Natural killer cell treated with Interleukin-12 subunit alpha and Interleukin-12 subunit beta and Interleukin-15 and Interleukin-18, amount 100 ng/mL, for 72 hours (primary cell): ENCODE measurements around the gene CUX1. TPM values are rescaled to one million over a fixed set of nuclear protein-coding genes. Genes with fewer than 3 reads are reported as not detected.

Experiments
- ATAC-seq, 2 donors: fragments of 150-1000 bp; cut with Tn5 transposase in 1 of 2; sonication (Bioruptor Pico), chemical (Tn5 transposase) in 1 of 2; 2 replicates each; pipeline ENCODE4 v1.10.0; 2021
- DNase-seq: peaks from one replicate; pipeline ENCODE4 v3.0.0; 2022; ENCODE audit warnings: low spot score
- H3K27ac Mint-ChIP-seq, 2 donors: 1 replicate in 1 of 2; 2 replicates in 1 of 2; pipeline ENCODE4 v1.8.0; 2022; ENCODE audit warnings: mixed read lengths in 2 of 2, mild to moderate bottlenecking in 1 of 2, moderate library complexity in 1 of 2
- H3K27me3 Mint-ChIP-seq, 2 donors: 1 replicate in 1 of 2; 2 replicates in 1 of 2; pipeline ENCODE4 v1.8.0; 2022; ENCODE audit warnings: mixed read lengths in 2 of 2
- H3K36me3 Mint-ChIP-seq: one replicate; pipeline ENCODE4 v1.8.0; 2022; ENCODE audit warnings: mixed read lengths
- H3K4me1 Mint-ChIP-seq, 2 donors: 1 replicate in 1 of 2; 2 replicates in 1 of 2; pipeline ENCODE4 v1.8.0; 2022; ENCODE audit warnings: low read depth in 2 of 2, mixed read lengths in 2 of 2, mild to moderate bottlenecking in 1 of 2
- H3K4me3 Mint-ChIP-seq: one replicate; pipeline ENCODE4 v1.8.0; 2022; ENCODE audit warnings: mixed read lengths
- H3K9me3 Mint-ChIP-seq: 2 replicates; pipeline ENCODE4 v1.8.0; 2022; ENCODE audit warnings: mixed read lengths
- total RNA-seq, 2 donors: library from RNA; stranded (reverse); gene quantifications; one replicate each; pipeline ENCODE4 v1.2.3, GENCODE V29; 2022

Gene CUX1, protein sequence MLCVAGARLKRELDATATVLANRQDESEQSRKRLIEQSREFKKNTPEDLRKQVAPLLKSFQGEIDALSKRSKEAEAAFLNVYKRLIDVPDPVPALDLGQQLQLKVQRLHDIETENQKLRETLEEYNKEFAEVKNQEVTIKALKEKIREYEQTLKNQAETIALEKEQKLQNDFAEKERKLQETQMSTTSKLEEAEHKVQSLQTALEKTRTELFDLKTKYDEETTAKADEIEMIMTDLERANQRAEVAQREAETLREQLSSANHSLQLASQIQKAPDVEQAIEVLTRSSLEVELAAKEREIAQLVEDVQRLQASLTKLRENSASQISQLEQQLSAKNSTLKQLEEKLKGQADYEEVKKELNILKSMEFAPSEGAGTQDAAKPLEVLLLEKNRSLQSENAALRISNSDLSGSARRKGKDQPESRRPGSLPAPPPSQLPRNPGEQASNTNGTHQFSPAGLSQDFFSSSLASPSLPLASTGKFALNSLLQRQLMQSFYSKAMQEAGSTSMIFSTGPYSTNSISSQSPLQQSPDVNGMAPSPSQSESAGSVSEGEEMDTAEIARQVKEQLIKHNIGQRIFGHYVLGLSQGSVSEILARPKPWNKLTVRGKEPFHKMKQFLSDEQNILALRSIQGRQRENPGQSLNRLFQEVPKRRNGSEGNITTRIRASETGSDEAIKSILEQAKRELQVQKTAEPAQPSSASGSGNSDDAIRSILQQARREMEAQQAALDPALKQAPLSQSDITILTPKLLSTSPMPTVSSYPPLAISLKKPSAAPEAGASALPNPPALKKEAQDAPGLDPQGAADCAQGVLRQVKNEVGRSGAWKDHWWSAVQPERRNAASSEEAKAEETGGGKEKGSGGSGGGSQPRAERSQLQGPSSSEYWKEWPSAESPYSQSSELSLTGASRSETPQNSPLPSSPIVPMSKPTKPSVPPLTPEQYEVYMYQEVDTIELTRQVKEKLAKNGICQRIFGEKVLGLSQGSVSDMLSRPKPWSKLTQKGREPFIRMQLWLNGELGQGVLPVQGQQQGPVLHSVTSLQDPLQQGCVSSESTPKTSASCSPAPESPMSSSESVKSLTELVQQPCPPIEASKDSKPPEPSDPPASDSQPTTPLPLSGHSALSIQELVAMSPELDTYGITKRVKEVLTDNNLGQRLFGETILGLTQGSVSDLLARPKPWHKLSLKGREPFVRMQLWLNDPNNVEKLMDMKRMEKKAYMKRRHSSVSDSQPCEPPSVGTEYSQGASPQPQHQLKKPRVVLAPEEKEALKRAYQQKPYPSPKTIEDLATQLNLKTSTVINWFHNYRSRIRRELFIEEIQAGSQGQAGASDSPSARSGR (N-terminal part only)
- total RNA-seq, result 10 to 100 TPM; 25.2 to 28.5 TPM

DNA sequence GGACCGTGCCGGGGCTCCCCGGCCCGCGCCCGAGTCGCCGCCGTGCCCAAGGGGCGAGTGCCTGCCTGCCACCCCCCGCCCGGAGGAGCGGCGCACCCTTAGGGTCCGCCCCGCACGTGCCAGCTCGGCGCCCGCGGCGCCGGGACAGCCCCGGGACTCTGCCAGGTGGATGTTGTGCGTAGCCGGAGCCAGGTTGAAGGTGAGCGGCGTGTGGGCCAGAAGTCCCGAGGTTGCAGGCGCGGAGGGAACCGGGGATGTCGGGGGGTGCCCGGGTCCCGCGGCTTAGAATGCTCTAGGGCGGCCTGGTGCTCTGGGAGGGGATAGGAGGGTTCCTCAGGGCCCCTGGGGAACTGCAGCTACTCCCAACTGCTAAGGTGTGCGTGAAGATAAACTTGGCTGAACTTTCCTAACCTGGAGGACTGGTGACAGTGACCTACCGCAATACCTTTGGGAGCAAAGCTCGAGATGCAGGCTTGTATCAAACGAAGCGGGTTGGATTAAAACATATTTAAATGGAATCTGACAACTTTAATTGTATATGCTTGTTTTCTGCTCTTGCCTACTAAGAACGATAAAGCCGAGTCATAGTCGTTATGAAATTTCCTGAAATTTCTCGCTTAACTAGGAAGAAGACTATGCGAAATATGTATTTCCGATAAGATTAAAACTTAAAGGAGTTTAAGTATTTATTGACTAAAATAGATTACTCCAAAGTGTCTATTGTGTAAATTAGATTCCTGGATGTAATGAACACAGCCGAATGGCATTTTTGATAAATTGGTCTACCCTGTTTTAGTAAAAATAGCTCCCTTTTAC, at the start of gene CUX1:
Gene CUX1 (plus strand): TSS at position 156 of the 816 bp plus-strand sequence. CDS start 14 bp downstream, at position 170.
- H3K4me1 Mint-ChIP-seq, result peaks cover 12 to 15% of the 10 kb centered on the region in 2 donors
- DNase-seq (peak; percentile 62), ATAC-seq (no peak)
- H3K4me3 Mint-ChIP-seq, result peak within 1 kb of the TSS; percentile 62
- no peaks in the 10 kb centered on the region for H3K36me3 Mint-ChIP-seq
- H3K9me3 Mint-ChIP-seq, result no peaks in the 10 kb centered on the region
- peak within 1 kb of the TSS; percentile 19 to 30 for H3K27ac Mint-ChIP-seq
- peaks cover 0 to 2% of the 10 kb centered on the region in 2 donors for H3K27me3 Mint-ChIP-seq

DNA sequence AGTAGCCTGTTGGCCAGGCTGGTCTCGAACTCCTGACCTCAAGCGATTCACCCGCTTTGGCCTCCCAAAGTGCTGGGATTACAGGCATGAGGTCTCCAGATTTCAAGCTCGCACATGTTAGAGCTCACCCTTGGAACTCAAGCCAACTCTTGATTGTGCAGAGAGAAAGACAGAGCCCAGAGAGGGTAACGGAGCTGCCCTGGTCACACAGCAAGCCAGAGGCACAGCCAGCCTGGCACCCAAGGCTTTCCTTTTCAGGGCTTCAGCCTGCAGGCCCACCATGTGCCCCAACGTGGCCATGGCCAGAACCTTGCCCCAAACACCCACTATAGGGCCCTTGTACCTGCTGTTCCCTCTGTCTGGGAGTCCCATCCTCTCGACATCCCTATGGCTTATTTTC, 49.1 kb upstream of the CUX1 start:
- Mint-ChIP-seq H3K9me3 (no peaks in the 10 kb centered on the region), H3K4me1 (no peaks in the 10 kb centered on the region), H3K27me3 (peaks cover 12 to 20% of the 10 kb centered on the region in 2 donors), H3K27ac (no peak overlapping the region), H3K4me3 (no peak overlapping the region), H3K36me3 (no peaks in the 10 kb centered on the region)
- ATAC-seq, result no peak
- DNase-seq, result no peak

DNA sequence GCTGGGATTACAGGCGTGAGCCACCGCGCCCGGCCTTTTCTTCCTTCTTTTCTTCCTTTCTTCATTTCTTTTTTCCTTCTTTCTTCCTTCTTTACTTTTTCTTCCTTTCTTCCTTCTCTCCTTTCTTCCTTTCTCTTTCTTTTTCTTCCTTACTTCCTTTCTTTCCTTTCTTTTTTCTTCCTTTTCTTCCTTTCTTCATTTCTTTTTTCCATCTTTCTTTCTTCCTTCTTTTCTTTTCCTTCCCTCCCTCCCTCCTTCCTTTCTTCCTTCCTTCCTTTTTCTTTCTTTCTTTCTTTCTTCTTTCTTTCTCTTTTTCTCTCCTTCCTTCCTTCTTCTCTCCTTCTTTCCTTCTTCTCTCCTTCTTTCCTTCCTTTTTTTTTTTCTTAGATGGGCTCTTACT, 47.0 kb upstream of the CUX1 start:
- Mint-ChIP-seq H3K4me1 (no peaks in the 10 kb centered on the region), H3K36me3 (no peaks in the 10 kb centered on the region), H3K9me3 (no peaks in the 10 kb centered on the region), H3K4me3 (no peak overlapping the region), H3K27me3 (peaks cover 15 to 26% of the 10 kb centered on the region in 2 donors), H3K27ac (peak overlapping the region in 1 of 2 donors; percentile 42)
- no peak for ATAC-seq
- no peak for DNase-seq

DNA sequence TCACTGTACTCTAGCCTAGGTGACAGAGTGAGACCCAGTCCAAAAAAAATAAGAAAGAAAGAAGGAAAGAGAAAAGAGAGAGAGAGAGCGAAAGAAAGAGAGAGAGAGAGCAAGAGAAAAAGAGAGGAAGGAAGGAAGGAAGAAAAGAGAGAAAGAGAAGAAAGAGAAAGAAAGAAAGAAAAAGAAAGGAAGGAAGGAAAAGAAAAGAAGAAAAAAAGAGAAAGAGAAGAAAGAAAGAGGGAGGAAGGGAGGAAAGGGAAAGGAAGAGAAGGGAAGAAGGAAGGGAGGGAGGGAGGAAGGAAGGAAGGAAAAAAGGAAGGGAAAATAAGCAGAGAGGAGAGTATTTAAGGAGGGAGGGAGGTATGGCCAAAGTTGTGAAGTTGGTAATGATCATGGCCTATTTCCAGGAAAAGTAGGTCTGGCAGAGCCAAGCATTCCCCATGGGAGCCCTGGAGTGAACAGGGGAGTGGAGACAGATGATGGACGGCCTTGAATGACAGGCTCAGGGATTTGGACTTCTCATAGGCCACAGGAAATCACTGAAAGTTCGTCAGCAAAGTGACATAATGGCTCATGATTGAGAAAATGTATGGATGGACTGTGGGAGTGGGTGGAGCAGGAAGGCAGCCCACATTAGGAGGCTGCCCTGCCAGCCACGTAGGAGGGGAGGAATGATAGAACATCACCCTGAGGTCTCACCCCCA, 44.8 kb upstream of the CUX1 start:
- Mint-ChIP-seq H3K27ac (peak overlapping the region in 1 of 2 donors; percentile 26), H3K27me3 (peaks cover 15 to 26% of the 10 kb centered on the region in 2 donors), H3K9me3 (no peaks in the 10 kb centered on the region), H3K36me3 (no peaks in the 10 kb centered on the region), H3K4me1 (no peaks in the 10 kb centered on the region), H3K4me3 (no peak overlapping the region)
- DNase-seq, result no peak
- no peak for ATAC-seq

DNA sequence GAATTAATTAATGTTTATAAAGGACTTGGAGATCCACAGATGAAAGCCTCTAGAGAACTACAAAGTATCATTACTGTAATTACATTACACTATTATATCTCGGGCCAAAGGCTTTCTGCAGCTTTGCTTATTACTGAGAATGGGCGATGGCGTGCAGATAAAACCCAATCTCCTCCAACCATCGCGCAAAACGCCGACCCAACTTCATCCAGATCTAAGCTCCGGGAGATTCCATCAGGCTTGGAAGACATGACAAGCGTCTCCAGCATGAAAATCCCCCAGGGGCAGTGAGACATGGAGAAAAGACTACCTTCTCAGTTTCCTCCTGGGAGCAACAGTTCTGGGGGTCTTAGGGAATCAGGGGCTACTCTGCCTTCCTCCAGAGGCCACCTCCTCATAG, 42.2 kb upstream of the CUX1 start:
- Mint-ChIP-seq H3K4me1 (no peaks in the 10 kb centered on the region), H3K27ac (no peak overlapping the region), H3K36me3 (no peaks in the 10 kb centered on the region), H3K9me3 (no peaks in the 10 kb centered on the region), H3K27me3 (peaks cover 15 to 22% of the 10 kb centered on the region in 2 donors), H3K4me3 (no peak overlapping the region)
- no peak for ATAC-seq
- DNase-seq, result no peak

DNA sequence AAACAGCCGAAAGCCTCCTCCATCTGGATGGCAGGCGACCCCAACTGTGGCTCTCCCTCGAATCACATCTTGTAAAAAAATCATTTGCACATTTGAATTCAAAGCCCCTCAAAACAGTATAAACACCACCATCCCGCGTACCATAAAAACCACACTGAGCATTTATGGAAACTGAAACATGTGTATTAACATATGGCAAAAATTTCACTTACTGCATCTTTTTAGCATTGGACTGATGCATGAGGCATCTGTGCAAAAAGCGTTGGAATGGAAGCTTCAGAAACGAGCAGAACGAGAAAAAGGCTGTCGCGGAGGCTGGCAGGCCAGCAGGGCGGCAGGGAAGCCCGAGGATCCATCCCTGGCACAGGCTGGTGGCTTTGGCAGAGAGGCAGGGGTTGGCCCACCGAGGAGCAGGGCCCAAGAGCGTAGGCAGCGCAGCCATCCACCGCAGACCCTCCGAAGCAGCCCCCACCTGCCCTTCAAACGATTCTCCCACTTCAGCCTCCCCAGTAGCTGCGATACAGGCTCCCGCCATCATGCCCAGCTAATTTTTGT, 39.3 kb upstream of the CUX1 start:
- ATAC-seq (no peak), DNase-seq (no peak)
- H3K9me3 Mint-ChIP-seq, result no peaks in the 10 kb centered on the region
- no peaks in the 10 kb centered on the region for H3K4me1 Mint-ChIP-seq
- no peak overlapping the region for H3K4me3 Mint-ChIP-seq
- no peaks in the 10 kb centered on the region for H3K36me3 Mint-ChIP-seq
- peaks cover 3 to 6% of the 10 kb centered on the region in 2 donors for H3K27me3 Mint-ChIP-seq
- H3K27ac Mint-ChIP-seq, result no peak overlapping the region

DNA sequence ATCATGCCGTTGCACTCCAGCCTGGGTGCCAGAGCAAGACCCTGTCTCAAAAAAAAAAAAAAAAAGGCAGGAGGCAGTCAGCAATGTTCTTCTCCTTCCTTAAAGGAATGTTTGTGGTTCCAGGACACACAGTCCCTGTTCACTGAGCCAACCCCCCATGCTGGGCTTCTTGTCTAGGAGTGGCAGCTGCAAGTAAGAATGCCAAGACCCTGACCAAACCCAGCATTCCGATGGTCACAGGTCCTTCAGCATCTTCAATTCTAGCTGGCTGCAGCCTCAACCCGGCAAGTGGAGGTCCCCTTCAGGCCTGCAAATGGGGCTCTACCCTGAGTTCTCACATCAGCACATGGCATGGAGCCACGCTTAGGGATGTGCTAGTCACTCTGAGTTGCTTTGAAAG, 38.2 kb upstream of the CUX1 start:
- Mint-ChIP-seq H3K4me1 (peaks cover 0 to under 1% of the 10 kb centered on the region in 2 donors), H3K27ac (no peak overlapping the region), H3K4me3 (no peak overlapping the region), H3K27me3 (peaks cover 0 to 4% of the 10 kb centered on the region in 2 donors), H3K9me3 (no peaks in the 10 kb centered on the region), H3K36me3 (no peaks in the 10 kb centered on the region)
- ATAC-seq (no peak), DNase-seq (no peak)

DNA sequence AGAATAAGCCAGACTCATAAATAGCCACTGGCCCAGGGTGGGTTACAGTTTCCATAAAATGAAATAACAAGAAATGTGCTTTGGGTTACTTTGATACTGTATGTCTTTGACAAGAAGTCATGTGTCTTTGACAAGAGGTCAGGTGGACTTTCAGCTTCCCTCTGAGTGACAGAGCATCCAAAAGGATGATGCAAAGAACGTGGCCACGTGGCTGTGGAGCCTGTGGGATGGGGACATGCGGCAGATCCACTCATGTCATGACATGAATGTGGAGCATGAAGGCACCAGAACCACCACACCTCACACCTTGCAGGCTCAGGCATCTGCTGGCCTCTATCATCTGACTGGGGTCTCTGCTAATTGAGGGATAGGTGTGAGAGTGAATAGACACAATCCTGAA, 37.1 kb upstream of the CUX1 start:
- Mint-ChIP-seq H3K9me3 (no peaks in the 10 kb centered on the region), H3K27ac (no peak overlapping the region), H3K36me3 (no peaks in the 10 kb centered on the region), H3K27me3 (peaks cover 5 to 6% of the 10 kb centered on the region in 2 donors), H3K4me3 (no peak overlapping the region), H3K4me1 (peaks cover 0 to 10% of the 10 kb centered on the region in 2 donors)
- no peak for DNase-seq
- no peak for ATAC-seq

DNA sequence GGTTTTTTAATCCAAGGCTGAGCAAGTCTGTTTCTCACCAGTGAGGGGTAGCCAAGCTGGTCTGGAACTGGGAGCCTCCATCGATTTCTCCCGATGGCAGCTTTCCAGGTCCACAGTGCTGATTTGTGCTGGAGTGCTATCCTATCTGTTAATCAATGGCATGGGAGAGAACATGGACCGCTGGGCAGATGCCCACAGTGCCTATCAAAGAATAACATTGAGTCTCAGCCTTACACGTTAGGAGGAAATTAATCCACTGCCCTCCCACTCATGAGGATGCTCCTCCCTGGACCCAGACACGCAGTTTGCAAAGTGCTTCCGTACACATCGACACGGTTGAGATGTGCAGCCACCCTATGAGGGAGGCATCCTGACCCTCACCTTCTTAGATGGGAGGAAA, 36.0 kb upstream of the CUX1 start:
- H3K27me3 Mint-ChIP-seq, result peaks cover 6 to 8% of the 10 kb centered on the region in 2 donors
- H3K4me3 Mint-ChIP-seq, result no peak overlapping the region
- no peaks in the 10 kb centered on the region for H3K36me3 Mint-ChIP-seq
- no peaks in the 10 kb centered on the region for H3K9me3 Mint-ChIP-seq
- ATAC-seq (no peak), DNase-seq (no peak)
- H3K27ac Mint-ChIP-seq, result no peak overlapping the region
- H3K4me1 Mint-ChIP-seq, result peaks cover 0 to 10% of the 10 kb centered on the region in 2 donors

DNA sequence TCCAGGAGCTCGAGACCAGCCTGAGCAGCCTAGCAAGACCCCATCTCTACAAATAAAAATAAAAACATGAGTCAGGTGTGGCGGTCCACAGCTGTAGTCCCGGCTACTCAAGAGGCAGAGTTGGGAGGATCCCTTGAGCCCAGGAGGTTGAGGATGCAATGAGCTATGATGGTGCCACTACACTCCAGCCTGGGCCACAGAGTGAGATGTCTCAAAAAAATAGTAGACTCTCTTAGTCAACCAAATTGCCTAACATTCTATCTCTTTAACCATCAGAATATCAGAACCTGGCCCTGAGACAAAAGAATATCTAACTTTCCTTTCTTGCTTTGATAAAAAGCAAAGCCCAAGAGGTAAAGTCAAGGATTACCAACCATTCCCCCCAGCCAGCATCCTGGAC, 35.0 kb upstream of the CUX1 start:
- ATAC-seq (no peak), DNase-seq (no peak)
- Mint-ChIP-seq H3K36me3 (no peaks in the 10 kb centered on the region), H3K27me3 (peaks cover 6 to 8% of the 10 kb centered on the region in 2 donors), H3K27ac (no peak overlapping the region), H3K4me1 (peaks cover 0 to 10% of the 10 kb centered on the region in 2 donors), H3K9me3 (no peaks in the 10 kb centered on the region), H3K4me3 (no peak overlapping the region)

DNA sequence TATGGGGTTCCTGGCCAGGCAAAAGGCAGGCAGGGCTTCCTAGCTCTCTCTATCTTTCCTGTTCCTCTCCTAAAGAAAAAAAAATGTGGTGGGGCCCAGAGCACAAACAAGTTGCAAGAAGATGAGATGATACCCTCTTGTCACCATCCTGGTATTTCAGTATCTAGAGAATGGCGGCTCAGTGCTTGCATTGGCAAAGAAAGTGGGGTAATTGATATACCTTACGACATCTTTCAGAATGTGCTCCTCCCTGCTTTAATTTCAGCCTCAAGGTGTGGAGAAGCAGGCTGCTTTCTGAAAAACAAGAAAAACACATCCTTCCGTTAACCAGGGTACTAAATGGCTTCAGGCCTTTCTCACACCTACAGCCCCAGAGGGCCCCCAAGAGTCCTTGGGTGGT, 34.5 kb upstream of the CUX1 start:
- no peak for DNase-seq
- no peaks in the 10 kb centered on the region for H3K36me3 Mint-ChIP-seq
- H3K4me1 Mint-ChIP-seq, result peaks cover 0 to 10% of the 10 kb centered on the region in 2 donors
- H3K9me3 Mint-ChIP-seq, result no peaks in the 10 kb centered on the region
- ATAC-seq, result no peak
- H3K27ac Mint-ChIP-seq, result no peak overlapping the region
- no peak overlapping the region for H3K4me3 Mint-ChIP-seq
- H3K27me3 Mint-ChIP-seq, result peaks cover 6 to 8% of the 10 kb centered on the region in 2 donors
